ENCODE data around the gene ATP9A. TPM values are rescaled to one million over a fixed set of nuclear protein-coding genes. Genes with fewer than 3 reads are reported as not detected.

The ATP9A gene
- polyA plus RNA-seq, 1 experiment = 35.3 TPM

GRCh38 chr20:51591871-51592270, 176.3 kb downstream of the ATP9A start:
- TF ChIP-seq, protein P1, sequence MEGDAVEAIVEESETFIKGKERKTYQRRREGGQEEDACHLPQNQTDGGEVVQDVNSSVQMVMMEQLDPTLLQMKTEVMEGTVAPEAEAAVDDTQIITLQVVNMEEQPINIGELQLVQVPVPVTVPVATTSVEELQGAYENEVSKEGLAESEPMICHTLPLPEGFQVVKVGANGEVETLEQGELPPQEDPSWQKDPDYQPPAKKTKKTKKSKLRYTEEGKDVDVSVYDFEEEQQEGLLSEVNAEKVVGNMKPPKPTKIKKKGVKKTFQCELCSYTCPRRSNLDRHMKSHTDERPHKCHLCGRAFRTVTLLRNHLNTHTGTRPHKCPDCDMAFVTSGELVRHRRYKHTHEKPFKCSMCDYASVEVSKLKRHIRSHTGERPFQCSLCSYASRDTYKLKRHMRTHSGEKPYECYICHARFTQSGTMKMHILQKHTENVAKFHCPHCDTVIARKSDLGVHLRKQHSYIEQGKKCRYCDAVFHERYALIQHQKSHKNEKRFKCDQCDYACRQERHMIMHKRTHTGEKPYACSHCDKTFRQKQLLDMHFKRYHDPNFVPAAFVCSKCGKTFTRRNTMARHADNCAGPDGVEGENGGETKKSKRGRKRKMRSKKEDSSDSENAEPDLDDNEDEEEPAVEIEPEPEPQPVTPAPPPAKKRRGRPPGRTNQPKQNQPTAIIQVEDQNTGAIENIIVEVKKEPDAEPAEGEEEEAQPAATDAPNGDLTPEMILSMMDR (IDR thresholded peaks at IDR 0.05; ENCODE audit: low read depth, low read length) = no peak
- Histone ChIP-seq H3K27me3 (ENCODE audit: control insufficient read depth, insufficient read depth, low read length) (no peaks in the 10 kb centered on the region), H3K27ac (ENCODE audit: low read depth, low read length) (no peak overlapping the region), H3K9me3 (ENCODE audit: control insufficient read depth, insufficient read depth, low read length) (no peaks in the 10 kb centered on the region), H3K4me3 (ENCODE audit: low read depth, low read length) (no peak overlapping the region)
- no peak for DNase-seq (ENCODE audit: low read depth, low spot score)
- CTCF ChIA-PET = interaction anchor here (1.0 kb wide), 1 partner anchor 604 kb away, joined by 4 read pairs; no protein-coding TSS in a partner anchor
- POLR2A ChIA-PET = no interaction called here

- TF ChIP-seq, protein P1 (IDR thresholded peaks at IDR 0.05; ENCODE audit: low read depth, low read length) = no peak
- no peak overlapping the region for H3K4me3 ChIP-seq (ENCODE audit: low read depth, low read length)
- CTCF ChIA-PET = interaction anchor here (1.1 kb wide), 1 partner anchor 211 kb away, joined by 4 read pairs; no protein-coding TSS in a partner anchor
Measured at GRCh38 chr20:51588762-51589161, 179.4 kb downstream of the ATP9A start.

GRCh38 chr20:51587145-51587544, 181.0 kb downstream of the ATP9A start:
- H3K27ac ChIP-seq (ENCODE audit: low read depth, low read length) = no peak overlapping the region
- H3K9me3 ChIP-seq (ENCODE audit: control insufficient read depth, insufficient read depth, low read length) = no peaks in the 10 kb centered on the region
- no peak for DNase-seq (ENCODE audit: low read depth, low spot score)
- TF ChIP-seq, protein P1 (IDR thresholded peaks at IDR 0.05; ENCODE audit: low read depth, low read length) = no peak
- H3K27me3 ChIP-seq (ENCODE audit: control insufficient read depth, insufficient read depth, low read length) = no peaks in the 10 kb centered on the region
- H3K4me3 ChIP-seq (ENCODE audit: low read depth, low read length) = no peak overlapping the region
- ChIA-PET POLR2A (no interaction called here), CTCF (interaction anchor here (0.6 to 1.6 kb wide), 2 partner anchors 8 to 93 kb away, joined by 3 to 8 read pairs; no protein-coding TSS in a partner anchor)

More at GRCh38 chr20:51588762-51589161, 179.4 kb downstream of the ATP9A start:
- POLR2A ChIA-PET = no interaction called here
- DNase-seq (ENCODE audit: low read depth, low spot score) = no peak
- H3K27ac ChIP-seq (ENCODE audit: low read depth, low read length) = no peak overlapping the region
- H3K27me3 ChIP-seq (ENCODE audit: control insufficient read depth, insufficient read depth, low read length) = no peaks in the 10 kb centered on the region
- H3K9me3 ChIP-seq (ENCODE audit: control insufficient read depth, insufficient read depth, low read length) = no peaks in the 10 kb centered on the region

DNA sequence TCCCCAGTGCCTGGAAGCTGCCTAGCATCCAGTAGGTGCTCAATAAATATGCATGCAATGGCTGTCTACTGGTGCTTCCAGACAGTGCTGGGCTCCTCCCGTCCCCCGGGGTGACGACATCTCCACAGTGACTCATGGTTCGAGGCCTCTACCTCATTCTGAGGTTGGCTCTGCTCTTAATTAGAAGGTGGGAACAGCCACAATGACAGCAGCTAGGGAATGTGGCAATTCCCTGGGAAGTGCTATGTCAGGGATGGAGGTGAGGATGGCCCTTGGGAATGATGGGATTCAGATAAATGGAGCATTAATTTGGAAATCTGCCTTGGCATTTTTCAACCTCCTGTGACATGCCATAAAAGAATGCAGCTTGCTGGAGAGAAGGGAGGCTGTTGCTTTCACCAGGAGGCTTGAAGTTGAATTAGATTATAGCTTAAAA, 182.2 kb downstream of the ATP9A start:
- POLR2A ChIA-PET = interaction anchor here (0.7 to 0.8 kb wide), 2 partner anchors 24 to 91 kb away, joined by 3 to 13 read pairs; no protein-coding TSS in a partner anchor
- no peaks in the 10 kb centered on the region for H3K9me3 ChIP-seq (ENCODE audit: control insufficient read depth, insufficient read depth, low read length)
- TF ChIP-seq, protein P1 (IDR thresholded peaks at IDR 0.05; ENCODE audit: low read depth, low read length) = no peak
- CTCF ChIA-PET = interaction anchor here (0.5 to 1.6 kb wide), 4 partner anchors 9 to 34 kb away, joined by 3 to 8 read pairs (median 4); no protein-coding TSS in a partner anchor
- peak overlapping the region; percentile 11 for H3K27ac ChIP-seq (ENCODE audit: low read depth, low read length)
- H3K4me3 ChIP-seq (ENCODE audit: low read depth, low read length) = no peak overlapping the region
- no peaks in the 10 kb centered on the region for H3K27me3 ChIP-seq (ENCODE audit: control insufficient read depth, insufficient read depth, low read length)
- DNase-seq (ENCODE audit: low read depth, low spot score) = no peak

DNA sequence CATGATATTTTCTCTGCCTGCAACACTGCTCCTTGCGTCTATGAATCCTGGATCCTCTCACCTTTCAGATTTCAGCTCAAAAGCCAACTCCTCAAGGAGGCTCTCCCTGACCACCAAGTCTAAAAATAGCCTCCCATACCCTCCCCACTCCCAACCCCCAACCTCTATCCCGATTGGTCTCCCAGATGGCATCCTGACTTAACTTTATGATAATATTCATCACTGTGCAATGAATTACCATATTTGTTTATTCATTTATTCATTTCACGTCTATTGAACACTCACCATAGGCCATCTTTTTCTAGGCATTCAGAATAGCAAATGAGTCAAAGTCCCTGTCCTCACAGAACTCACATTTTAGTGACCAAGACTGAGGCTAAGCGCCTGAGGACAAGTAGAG, 183.0 kb downstream of the ATP9A start:
- ChIA-PET POLR2A (no interaction called here), CTCF (no interaction called here)
- no peaks in the 10 kb centered on the region for H3K27me3 ChIP-seq (ENCODE audit: control insufficient read depth, insufficient read depth, low read length)
- no peaks in the 10 kb centered on the region for H3K9me3 ChIP-seq (ENCODE audit: control insufficient read depth, insufficient read depth, low read length)
- TF ChIP-seq, protein P1 (IDR thresholded peaks at IDR 0.05; ENCODE audit: low read depth, low read length) = no peak
- no peak overlapping the region for H3K27ac ChIP-seq (ENCODE audit: low read depth, low read length)
- no peak for DNase-seq (ENCODE audit: low read depth, low spot score)
- no peak overlapping the region for H3K4me3 ChIP-seq (ENCODE audit: low read depth, low read length)

All from AG04450 (cell line).